H9 (cell line): ENCODE measurements around the gene TRIM2. TPM values are rescaled to one million over a fixed set of nuclear protein-coding genes. Genes with fewer than 3 reads are reported as not detected.

Experiments
- DNase-seq: peaks from one replicate; pipeline ENCODE4 v3.0.0-alpha.2; 2017
- H2AFZ ChIP-seq: one replicate; pipeline ENCODE4 v1.6.1; 2013; ENCODE audit warnings: mild to moderate bottlenecking, low read length, control low read depth, moderate library complexity
- H2AK5ac ChIP-seq: 2 replicates; pipeline ENCODE4 v1.6.1; 2013; ENCODE audit warnings: low read length, control low read depth, mixed read lengths; ENCODE audit not compliant: insufficient read length
- H2BK120ac ChIP-seq: one replicate; pipeline ENCODE4 v1.6.1; 2013; ENCODE audit warnings: low read depth, mild to moderate bottlenecking, low read length, control low read depth, inconsistent platforms; ENCODE audit not compliant: poor library complexity, severe bottlenecking
- H2BK12ac ChIP-seq: 2 replicates; pipeline ENCODE4 v1.6.1; 2013; ENCODE audit warnings: low read length, control low read depth, mixed read lengths, low read depth; ENCODE audit not compliant: insufficient read length
- H2BK15ac ChIP-seq: 2 replicates; pipeline ENCODE4 v1.6.1; 2013; ENCODE audit warnings: low read depth, low read length, control low read depth
- H2BK20ac ChIP-seq: one replicate; pipeline ENCODE4 v1.6.1; 2013; ENCODE audit warnings: low read depth, mild to moderate bottlenecking, low read length, control low read depth, inconsistent platforms; ENCODE audit not compliant: poor library complexity, severe bottlenecking
- H2BK5ac ChIP-seq: 2 replicates; pipeline ENCODE4 v1.6.1; 2013; ENCODE audit warnings: low read length, control low read depth, mixed read lengths; ENCODE audit not compliant: insufficient read length
- H3K14ac ChIP-seq: 2 replicates; pipeline ENCODE4 v1.6.1; 2013; ENCODE audit warnings: low read length, control low read depth; ENCODE audit not compliant: insufficient read depth
- H3K18ac ChIP-seq: 2 replicates; pipeline ENCODE4 v1.6.1; 2013; ENCODE audit warnings: low read depth, mild to moderate bottlenecking, mixed read lengths, low read length, control low read depth; ENCODE audit not compliant: insufficient read length
- H3K23ac ChIP-seq: 2 replicates; pipeline ENCODE4 v1.6.1; 2013; ENCODE audit warnings: low read length, control low read depth, mixed read lengths, low read depth; ENCODE audit not compliant: insufficient read length
- H3K23me2 ChIP-seq: 2 replicates; pipeline ENCODE4 v1.6.1; 2013; ENCODE audit warnings: low read depth, mild to moderate bottlenecking, mixed read lengths, low read length, control low read depth; ENCODE audit not compliant: insufficient read length, poor library complexity, severe bottlenecking
- H3K27ac ChIP-seq: 2 replicates; pipeline ENCODE4 v1.5.1; 2013; ENCODE audit warnings: low read length, control low read depth, mixed read lengths, low read depth; ENCODE audit not compliant: insufficient read length
- H3K27me3 ChIP-seq: 2 replicates; pipeline ENCODE4 v1.6.1; 2013; ENCODE audit warnings: low read length, control low read depth, inconsistent platforms; ENCODE audit not compliant: insufficient read depth
- H3K4ac ChIP-seq: 2 replicates; pipeline ENCODE4 v1.6.1; 2013; ENCODE audit warnings: low read depth, mild to moderate bottlenecking, control low read depth, inconsistent platforms, low read length, moderate library complexity
- H3K4me1 ChIP-seq: 2 replicates; pipeline ENCODE4 v1.6.1; 2013; ENCODE audit warnings: low read length, control low read depth, inconsistent platforms; ENCODE audit not compliant: insufficient read depth
- H3K4me2 ChIP-seq: 2 replicates; pipeline ENCODE4 v1.6.1; 2013; ENCODE audit warnings: low read length, control low read depth, mixed read lengths; ENCODE audit not compliant: insufficient read length, insufficient read depth
- H3K56ac ChIP-seq: 2 replicates; pipeline ENCODE4 v1.6.1; 2013; ENCODE audit warnings: low read depth, mild to moderate bottlenecking, mixed read lengths, low read length, control low read depth; ENCODE audit not compliant: insufficient read length
- H3K79me1 ChIP-seq: 2 replicates; pipeline ENCODE4 v1.6.1; 2013; ENCODE audit warnings: low read depth, mild to moderate bottlenecking, moderate library complexity, low read length, control low read depth, inconsistent platforms; ENCODE audit not compliant: insufficient read depth, poor library complexity, severe bottlenecking
- H3K79me2 ChIP-seq: 2 replicates; pipeline ENCODE4 v1.6.1; 2013; ENCODE audit warnings: low read length, control low read depth, inconsistent platforms; ENCODE audit not compliant: insufficient read depth
- H3K9ac ChIP-seq: 2 replicates; pipeline ENCODE4 v1.6.1; 2013; ENCODE audit warnings: low read length, control low read depth, mixed read lengths; ENCODE audit not compliant: insufficient read length; ENCODE audit errors: extremely low read depth
- H3K9me3 ChIP-seq: one replicate; pipeline ENCODE4 v1.6.1; 2013; ENCODE audit warnings: low read depth, low read length, inconsistent platforms; ENCODE audit not compliant: control insufficient read depth
- H3T11ph ChIP-seq: one replicate; pipeline ENCODE4 v1.6.1; 2013; ENCODE audit warnings: mild to moderate bottlenecking, low read length, control low read depth, inconsistent platforms
- H4K20me1 ChIP-seq: one replicate; pipeline ENCODE4 v1.6.1; 2013; ENCODE audit not compliant: control insufficient read depth, insufficient read length, insufficient read depth
- H4K5ac ChIP-seq: 2 replicates; pipeline ENCODE4 v1.6.1; 2013; ENCODE audit warnings: low read depth, mild to moderate bottlenecking, mixed read lengths, low read length, control low read depth; ENCODE audit not compliant: insufficient read length
- H4K8ac ChIP-seq: replicated peaks from 2 replicates; pipeline ENCODE4 v1.6.1; 2013; ENCODE audit warnings: low read length, control low read depth, mixed read lengths, low read depth; ENCODE audit not compliant: insufficient read length
- H4K91ac ChIP-seq: 2 replicates; pipeline ENCODE4 v1.6.1; 2013; ENCODE audit warnings: low read depth, mild to moderate bottlenecking, moderate library complexity, mixed read lengths, low read length, control low read depth; ENCODE audit not compliant: insufficient read length
- H3K27ac Mint-ChIP-seq, 3 experiments: 2 replicates in 2 of 3; 3 replicates in 1 of 3; pipeline ENCODE4 v1.8.0; 2020 to 2021; ENCODE audit warnings: mixed read lengths in 3 of 3, mild to moderate bottlenecking in 1 of 3, moderate library complexity in 1 of 3
- H3K27me3 Mint-ChIP-seq: 2 replicates; pipeline ENCODE4 v1.8.0; 2021; ENCODE audit warnings: low read depth, mild to moderate bottlenecking, moderate library complexity, mixed read lengths
- H3K36me3 Mint-ChIP-seq, 3 experiments: 2 replicates in 2 of 3; 3 replicates in 1 of 3; pipeline ENCODE4 v1.8.0; 2020 to 2021; ENCODE audit warnings: low read depth in 3 of 3, mixed read lengths in 3 of 3; ENCODE audit not compliant: insufficient read depth in 1 of 3
- H3K4me1 Mint-ChIP-seq, 2 experiments: 2 replicates each; pipeline ENCODE4 v1.8.0; 2020; ENCODE audit warnings: mixed read lengths in 2 of 2
- H3K4me3 Mint-ChIP-seq, 2 experiments: 2 replicates in 1 of 2; 3 replicates in 1 of 2; pipeline ENCODE4 v1.8.0; 2020 to 2021; ENCODE audit warnings: mild to moderate bottlenecking in 2 of 2, mixed read lengths in 2 of 2, moderate library complexity in 1 of 2
- H3K9me3 Mint-ChIP-seq, 2 experiments: 2 replicates in 1 of 2; 3 replicates in 1 of 2; pipeline ENCODE4 v1.8.0; 2020; ENCODE audit warnings: mild to moderate bottlenecking in 2 of 2, mixed read lengths in 2 of 2, moderate library complexity in 1 of 2
- CTCF ChIP-seq: fragments of 200-600 bp; sonication (generic); conservative IDR thresholded peaks from 3 replicates; pipeline ENCODE4 v1.8.0; 2021; ENCODE audit warnings: antibody characterized with exemption, mild to moderate bottlenecking
- WGBS: extraction: QIAGEN DNeasy Blood & Tissue Kit; methylation state at CpG from one replicate; pipeline ENCODE4 v1.1.7; 2013; ENCODE audit warnings: missing lambda C conversion rate, low lambda C conversion rate, mixed read lengths; ENCODE audit not compliant: insufficient read length; ENCODE audit errors: extremely low coverage; 5-methylcytosine and 5-hydroxymethylcytosine counted together
- total RNA-seq: library from RNA; stranded (reverse); gene quantifications from 2 replicates; pipeline ENCODE4 v1.2.1, GENCODE V29; 2021

TRIM2 gene
- total RNA-seq, 1 experiment from 2014 or later, result 28.9 TPM

- Histone ChIP-seq H3K4ac (no peak overlapping the region; the same call in 1 of the 2 replicates), H3K9ac (no peak overlapping the region), H4K20me1 (no peaks in the 10 kb centered on the region), H3K79me1 (no peaks in the 10 kb centered on the region), H3T11ph (no peak overlapping the region), H3K9me3 (no peaks in the 10 kb centered on the region), H3K14ac (0 out of 2 replicates have a peak overlapping the region, but pooled peaks have one; percentile 1), H3K18ac (peak overlapping the region; percentile 66), H3K23ac (no peak overlapping the region), H2AK5ac (no peak overlapping the region), H2BK12ac (peak overlapping the region; percentile 52), H4K8ac (no peak overlapping the region), H2BK20ac (no peak overlapping the region), H3K27ac (no peak overlapping the region), H2BK5ac (no peak overlapping the region), H2BK120ac (peak overlapping the region; percentile 42), H3K4me1 (peaks cover 19% of the 10 kb centered on the region; the same call in 1 of the 2 replicates), H3K4me2 (peak overlapping the region; percentile 87), H3K79me2 (no peaks in the 10 kb centered on the region), H2AFZ (no peak overlapping the region), H4K5ac (no peak overlapping the region), H2BK15ac (no peak overlapping the region), H3K27me3 (no peaks in the 10 kb centered on the region; the same call in 1 of the 2 replicates), H4K91ac (no peak overlapping the region), H3K56ac (no peak overlapping the region), H3K23me2 (peaks cover 22% of the 10 kb centered on the region)
- Mint-ChIP-seq H3K27ac (peak overlapping the region; percentile 76 to 99 (median 95); a peak in 6 of 7 replicates), H3K9me3 (peaks cover 3 to 4% of the 10 kb centered on the region in 2 experiments; a peak in 4 of 5 replicates), H3K36me3 (peaks cover 0 to 17% (median 17%) of the 10 kb centered on the region in 3 experiments; a peak in 4 of 7 replicates), H3K4me1 (peaks cover 54 to 64% of the 10 kb centered on the region in 2 experiments), H3K4me3 (peak overlapping the region; percentile 35 to 83), H3K27me3 (peaks cover 13% of the 10 kb centered on the region; the same call in 1 of the 2 replicates)
- no CpG with 5 or more reads among the region's 8 CpGs for WGBS
- peak; percentile 50 for DNase-seq
- TF ChIP-seq CTCF, result no peak
Measured at GRCh38 chr4:153207027-153207426, 2.8 kb downstream of the TRIM2 start.
